Stimulated activated memory B cell treated with anti-CD40 and anti-IgM and Interleukin-4, amounts not matched to agents 10 μg/mL and 1 μg/mL and 100 μg/mL, for 72 hours (primary cell): ENCODE measurements around the gene CIZ1.
"Not testable (repeated sequence)": the region's sequence is repeated elsewhere in the genome, so short reads cannot be mapped to it uniquely, and the experiment has no call there.

ENCODE experiments used
- ATAC-seq: fragments of 150-1000 bp; cut with Tn5 transposase; 2 replicates; pipeline ENCODE4 v1.10.0; 2021
- H3K27ac Mint-ChIP-seq: one replicate; pipeline ENCODE4 v1.8.0; 2022; ENCODE audit warnings: mild to moderate bottlenecking, mixed read lengths
- H3K27me3 Mint-ChIP-seq: one replicate; pipeline ENCODE4 v1.8.0; 2022; ENCODE audit warnings: mixed read lengths
- H3K36me3 Mint-ChIP-seq: one replicate; pipeline ENCODE4 v1.8.0; 2022; ENCODE audit warnings: mixed read lengths
- H3K4me1 Mint-ChIP-seq: one replicate; pipeline ENCODE4 v1.8.0; 2022; ENCODE audit warnings: mixed read lengths
- H3K4me3 Mint-ChIP-seq: one replicate; pipeline ENCODE4 v1.8.0; 2022; ENCODE audit warnings: mild to moderate bottlenecking, moderate library complexity, mixed read lengths
- H3K9me3 Mint-ChIP-seq: one replicate; pipeline ENCODE4 v1.8.0; 2022; ENCODE audit warnings: mixed read lengths

CIZ1 gene

GRCh38 chr9:128182893-128183588, 8.3 kb downstream of the CIZ1 start:
- no peak for ATAC-seq
- Mint-ChIP-seq H3K27ac (no peak overlapping the region), H3K9me3 (no peaks in the 10 kb centered on the region), H3K27me3 (no peaks in the 10 kb centered on the region), H3K36me3 (peaks cover 55% of the 10 kb centered on the region), H3K4me1 (peaks cover 12% of the 10 kb centered on the region), H3K4me3 (no peak overlapping the region)

- peaks cover 52% of the 10 kb centered on the region for H3K36me3 Mint-ChIP-seq
- not testable (repeated sequence) for H3K9me3 Mint-ChIP-seq, H3K27me3 Mint-ChIP-seq, H3K27ac Mint-ChIP-seq, ATAC-seq, H3K4me1 Mint-ChIP-seq, H3K4me3 Mint-ChIP-seq
Measured at GRCh38 chr9:128181480-128181879, 9.9 kb downstream of the CIZ1 start.

DNA sequence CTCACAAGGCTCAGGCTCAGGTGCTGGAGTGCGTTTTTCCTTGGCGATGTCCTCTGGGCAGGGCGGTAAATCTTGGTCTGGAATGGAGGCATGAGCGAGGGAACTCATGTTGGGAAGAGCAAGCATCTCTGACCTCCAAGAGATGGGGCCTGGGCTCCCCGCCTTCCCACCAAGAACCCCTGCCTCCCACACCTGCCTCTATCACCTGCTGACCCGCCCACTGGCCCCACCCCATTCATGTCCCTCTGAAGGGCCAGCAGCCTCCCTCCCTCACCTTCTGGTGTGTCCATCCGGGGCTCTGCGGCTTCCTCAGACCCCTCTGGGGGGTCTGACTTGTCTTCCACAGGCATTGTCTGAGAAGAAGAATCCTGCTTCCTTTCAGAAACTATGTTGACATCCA, 10.9 kb downstream of the CIZ1 start:
- no peak for ATAC-seq

DNA sequence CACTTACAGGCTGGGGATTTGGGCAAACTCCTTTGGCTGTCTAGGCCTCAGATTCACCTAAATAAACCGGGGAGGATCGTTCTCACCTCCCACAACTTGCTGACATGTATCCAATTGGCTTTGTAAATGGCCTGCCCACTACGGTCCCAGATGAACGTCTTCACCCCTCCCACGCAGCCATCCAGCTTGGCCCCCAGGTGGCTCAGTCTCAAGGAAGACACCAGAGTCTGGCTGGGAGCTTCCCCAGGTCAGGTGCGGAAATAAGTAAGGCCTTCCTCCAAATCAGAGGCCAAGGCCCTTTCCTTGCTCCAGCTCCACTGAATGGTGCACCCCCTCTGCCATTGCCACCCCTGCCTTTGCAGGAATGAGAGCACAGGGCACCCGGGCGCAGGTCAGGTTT, 11.4 kb downstream of the CIZ1 start:
- Mint-ChIP-seq H3K36me3 (peaks cover 61% of the 10 kb centered on the region), H3K9me3 (no peaks in the 10 kb centered on the region)
- ATAC-seq: no peak

More for the DNA sequence above, 10.9 kb downstream of the CIZ1 start:
- Mint-ChIP-seq H3K9me3 (no peaks in the 10 kb centered on the region), H3K4me3 (no peak overlapping the region), H3K27ac (no peak overlapping the region), H3K27me3 (no peaks in the 10 kb centered on the region), H3K4me1 (no peaks in the 10 kb centered on the region), H3K36me3 (peaks cover 56% of the 10 kb centered on the region)

DNA sequence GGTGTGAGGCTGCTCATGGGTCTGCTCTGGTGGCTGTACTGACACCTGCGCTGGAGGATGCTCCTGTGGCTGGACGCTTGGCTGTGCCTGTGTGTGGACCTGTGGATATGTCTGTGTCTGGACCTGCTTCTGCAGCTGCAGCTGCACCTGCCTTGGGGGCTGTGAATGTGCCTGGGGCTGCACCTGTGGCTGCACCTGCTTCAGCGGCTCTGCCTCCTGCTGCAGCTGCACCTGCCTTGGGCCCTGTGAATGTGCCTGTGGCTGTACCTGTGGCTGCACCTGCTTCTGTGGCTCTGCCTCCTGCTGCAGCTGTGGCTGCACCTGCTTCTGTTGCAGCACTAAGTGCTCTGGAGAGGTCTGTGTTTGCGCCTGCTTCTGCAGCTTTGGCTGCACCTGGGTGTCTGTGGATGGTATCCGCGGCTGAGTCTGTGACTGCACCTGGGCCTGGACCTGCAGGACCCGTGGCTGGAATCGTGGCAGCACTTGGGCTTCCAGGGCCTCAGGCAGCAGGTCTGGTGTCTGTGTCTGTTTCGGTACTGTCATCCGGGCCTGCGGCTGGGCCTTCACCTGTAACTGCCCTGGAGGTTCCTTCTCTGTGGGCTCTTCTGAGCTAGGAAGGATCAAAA, 12.5 kb downstream of the CIZ1 start:
- Mint-ChIP-seq H3K36me3 (peaks cover 64% of the 10 kb centered on the region), H3K4me1 (no peaks in the 10 kb centered on the region), H3K9me3 (no peaks in the 10 kb centered on the region), H3K4me3 (no peak overlapping the region), H3K27me3 (no peaks in the 10 kb centered on the region), H3K27ac (no peak overlapping the region)
- ATAC-seq: no peak

More for the DNA sequence above, 11.4 kb downstream of the CIZ1 start:
- H3K27me3 Mint-ChIP-seq: no peaks in the 10 kb centered on the region
- no peaks in the 10 kb centered on the region for H3K4me1 Mint-ChIP-seq
- no peak overlapping the region for H3K4me3 Mint-ChIP-seq
- H3K27ac Mint-ChIP-seq: no peak overlapping the region

DNA sequence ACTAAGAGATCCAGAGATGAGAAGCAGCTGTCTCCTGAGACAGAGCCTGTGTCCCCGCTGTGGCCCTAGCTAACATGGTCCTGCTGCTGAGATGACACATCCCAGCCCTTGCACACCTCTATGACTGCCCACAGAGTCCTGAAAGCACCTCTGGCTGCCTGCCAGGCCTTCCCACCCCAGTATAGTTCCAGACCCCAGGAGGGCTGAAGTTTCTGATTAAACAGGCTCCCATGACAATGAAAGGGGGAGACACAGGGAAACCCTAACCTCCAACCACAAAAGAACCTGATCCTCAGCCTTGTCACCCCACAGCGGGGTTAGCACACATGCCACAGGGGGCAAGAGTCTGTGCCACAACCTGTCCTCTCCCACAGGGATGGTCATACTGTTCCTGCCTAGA, 15.6 kb downstream of the CIZ1 start:
- no peak overlapping the region for H3K4me3 Mint-ChIP-seq
- peaks cover 51% of the 10 kb centered on the region for H3K36me3 Mint-ChIP-seq
- H3K4me1 Mint-ChIP-seq: no peaks in the 10 kb centered on the region
- no peak for ATAC-seq
- no peaks in the 10 kb centered on the region for H3K9me3 Mint-ChIP-seq
- no peaks in the 10 kb centered on the region for H3K27me3 Mint-ChIP-seq
- no peak overlapping the region for H3K27ac Mint-ChIP-seq

- Mint-ChIP-seq H3K27me3 (no peaks in the 10 kb centered on the region), H3K4me3 (no peak overlapping the region), H3K36me3 (peaks cover 48% of the 10 kb centered on the region), H3K9me3 (no peaks in the 10 kb centered on the region), H3K27ac (no peak overlapping the region), H3K4me1 (no peaks in the 10 kb centered on the region)
- ATAC-seq: no peak
Measured at GRCh38 chr9:128175102-128175563, 16.2 kb downstream of the CIZ1 start.

GRCh38 chr9:128174062-128174461, 17.3 kb downstream of the CIZ1 start:
- H3K9me3 Mint-ChIP-seq: no peaks in the 10 kb centered on the region
- no peaks in the 10 kb centered on the region for H3K27me3 Mint-ChIP-seq
- ATAC-seq: no peak
- H3K4me3 Mint-ChIP-seq: no peak overlapping the region
- no peaks in the 10 kb centered on the region for H3K4me1 Mint-ChIP-seq
- H3K27ac Mint-ChIP-seq: no peak overlapping the region
- H3K36me3 Mint-ChIP-seq: peaks cover 48% of the 10 kb centered on the region

GRCh38 chr9:128169925-128170324, 21.4 kb downstream of the CIZ1 start:
- Mint-ChIP-seq H3K4me3 (no peak overlapping the region), H3K9me3 (no peaks in the 10 kb centered on the region), H3K36me3 (peaks cover 43% of the 10 kb centered on the region), H3K27me3 (no peaks in the 10 kb centered on the region), H3K27ac (no peak overlapping the region), H3K4me1 (no peaks in the 10 kb centered on the region)
- no peak for ATAC-seq

- Mint-ChIP-seq H3K36me3 (peaks cover 44% of the 10 kb centered on the region), H3K4me1 (no peaks in the 10 kb centered on the region), H3K9me3 (no peaks in the 10 kb centered on the region), H3K27ac (no peak overlapping the region), H3K4me3 (no peak overlapping the region), H3K27me3 (no peaks in the 10 kb centered on the region)
- ATAC-seq: no peak
Measured at GRCh38 chr9:128169492-128169891, 21.9 kb downstream of the CIZ1 start.

DNA sequence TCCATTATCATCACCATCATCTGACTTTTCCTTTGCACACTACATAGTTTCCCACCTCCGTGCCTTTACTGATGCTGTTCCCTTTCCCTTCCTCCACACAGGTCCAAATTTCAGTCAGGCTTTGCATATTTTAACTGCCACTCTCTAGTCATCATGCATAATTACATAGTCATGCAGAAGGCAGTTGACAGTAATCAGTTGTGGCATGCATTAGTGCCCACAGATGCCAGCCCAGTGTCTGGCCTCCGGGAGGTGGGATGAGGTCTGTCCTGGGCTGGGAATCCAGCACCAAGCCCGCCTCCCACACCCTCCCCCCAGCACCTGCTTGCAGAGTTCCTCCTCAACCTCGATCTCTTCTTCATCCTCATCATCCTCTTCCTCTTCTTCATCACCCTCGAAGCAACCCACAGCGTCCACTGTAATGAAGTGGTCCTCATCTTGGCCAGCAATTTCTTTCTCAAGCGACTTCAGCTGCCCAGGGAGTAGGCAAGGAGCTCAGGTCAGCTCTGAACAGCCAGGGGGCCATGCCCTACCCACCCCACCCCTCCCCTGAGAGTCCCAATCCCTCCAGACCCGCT, 22.6 kb downstream of the CIZ1 start:
- Mint-ChIP-seq H3K27ac (no peak overlapping the region), H3K27me3 (no peaks in the 10 kb centered on the region), H3K36me3 (peaks cover 50% of the 10 kb centered on the region), H3K9me3 (no peaks in the 10 kb centered on the region), H3K4me1 (no peaks in the 10 kb centered on the region), H3K4me3 (no peak overlapping the region)
- ATAC-seq: no peak

DNA sequence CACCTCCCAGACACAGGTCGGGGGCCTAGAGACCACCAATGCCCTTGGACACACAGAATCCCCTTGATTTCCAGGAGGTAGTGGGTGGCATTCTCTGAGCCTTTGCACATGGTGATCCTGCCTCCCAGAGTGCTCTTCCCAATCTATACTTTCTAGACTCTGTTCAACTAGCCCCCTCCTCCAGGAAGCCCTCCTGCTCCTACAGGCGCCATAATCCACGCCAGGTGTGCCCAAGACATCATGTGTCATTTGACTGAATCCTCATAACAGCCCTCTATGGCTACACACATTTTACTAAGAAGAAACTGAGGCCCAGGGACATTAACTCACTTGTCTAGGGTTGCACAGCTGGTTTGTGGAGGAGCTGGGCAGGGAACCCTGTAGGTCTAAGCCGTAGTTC, 24.2 kb downstream of the CIZ1 start:
- Mint-ChIP-seq H3K4me1 (peaks cover 4% of the 10 kb centered on the region), H3K9me3 (no peaks in the 10 kb centered on the region), H3K36me3 (peaks cover 56% of the 10 kb centered on the region), H3K27me3 (no peaks in the 10 kb centered on the region), H3K4me3 (no peak overlapping the region), H3K27ac (no peak overlapping the region)
- no peak for ATAC-seq

- Mint-ChIP-seq H3K36me3 (peaks cover 56% of the 10 kb centered on the region), H3K27me3 (no peaks in the 10 kb centered on the region), H3K4me1 (peaks cover 14% of the 10 kb centered on the region), H3K27ac (no peak overlapping the region), H3K4me3 (no peak overlapping the region), H3K9me3 (no peaks in the 10 kb centered on the region)
- ATAC-seq: no peak
Measured at GRCh38 chr9:128166169-128166568, 25.2 kb downstream of the CIZ1 start.

DNA sequence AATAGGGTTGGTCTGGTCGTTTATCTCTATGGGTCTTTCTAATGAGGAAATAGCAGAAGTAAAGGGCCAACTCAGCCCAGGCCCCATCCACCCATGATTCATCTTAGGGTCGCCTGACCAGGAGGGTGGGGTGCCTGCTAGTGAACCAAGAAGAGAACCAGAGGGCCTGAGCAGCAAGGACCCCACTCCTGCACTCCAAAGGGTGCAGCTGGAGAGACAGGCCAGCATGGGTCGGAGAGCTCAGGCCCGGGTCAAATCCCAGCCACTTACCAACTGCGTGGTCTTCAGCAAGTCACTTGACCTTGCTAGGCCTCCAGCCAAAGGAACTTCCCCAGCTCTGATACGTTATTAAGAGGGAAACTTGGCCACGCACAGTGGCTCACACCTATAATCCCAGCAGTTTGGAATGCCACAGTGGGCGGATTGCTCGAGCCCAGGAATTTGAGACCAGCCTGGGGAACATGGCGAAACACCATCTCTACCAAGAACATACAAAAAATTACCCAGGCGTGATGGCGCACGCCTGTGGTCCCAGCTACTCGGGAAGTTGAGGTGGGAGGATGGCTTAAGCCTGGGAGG, 27.0 kb downstream of the CIZ1 start:
- H3K9me3 Mint-ChIP-seq: no peaks in the 10 kb centered on the region
- no peak overlapping the region for H3K4me3 Mint-ChIP-seq
- peaks cover 46% of the 10 kb centered on the region for H3K36me3 Mint-ChIP-seq
- H3K27me3 Mint-ChIP-seq: no peaks in the 10 kb centered on the region
- no peak overlapping the region for H3K27ac Mint-ChIP-seq
- H3K4me1 Mint-ChIP-seq: peaks cover 24% of the 10 kb centered on the region
- ATAC-seq: no peak

DNA sequence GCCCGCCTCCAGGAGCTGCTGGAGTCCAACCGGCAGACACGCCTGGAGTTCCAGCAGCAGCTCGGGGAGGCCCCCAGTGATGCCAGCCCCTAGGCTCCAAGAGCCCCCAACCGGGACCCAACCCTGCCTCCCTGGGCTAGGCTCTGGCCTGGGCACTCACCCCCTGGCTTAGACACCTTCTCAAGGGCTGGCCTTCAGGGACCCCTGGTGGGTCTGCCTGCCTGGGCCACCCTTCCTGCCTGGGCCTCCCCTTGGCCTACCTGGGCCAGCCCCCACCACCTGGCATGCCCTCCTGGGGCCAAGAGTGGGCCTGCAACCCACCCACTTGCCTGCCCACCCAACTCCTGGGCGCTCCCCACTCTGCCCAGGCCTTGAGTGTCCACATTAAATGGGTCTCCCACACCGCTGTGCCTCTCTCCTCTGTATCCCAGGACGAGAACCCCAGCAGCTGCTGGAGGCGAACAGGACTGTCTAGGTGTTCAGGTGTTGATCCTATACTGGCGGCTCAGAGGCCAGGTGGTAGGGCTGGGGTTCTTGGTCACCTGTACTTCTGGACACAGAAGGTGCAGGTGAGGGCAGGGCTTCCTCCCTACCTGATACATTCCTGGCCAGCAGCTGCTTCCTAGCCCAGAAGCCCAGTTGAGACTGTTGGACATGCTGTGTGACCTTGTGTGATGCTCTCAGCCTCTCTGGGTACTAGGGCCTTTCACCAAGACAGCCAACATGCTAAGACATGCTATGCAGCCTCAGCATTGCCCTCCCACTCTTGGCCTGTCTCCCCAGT, 27.7 kb downstream of the CIZ1 start:
- H3K36me3 Mint-ChIP-seq: peaks cover 39% of the 10 kb centered on the region
- no peak overlapping the region for H3K27ac Mint-ChIP-seq
- no peaks in the 10 kb centered on the region for H3K9me3 Mint-ChIP-seq
- no peaks in the 10 kb centered on the region for H3K27me3 Mint-ChIP-seq
- no peak overlapping the region for H3K4me3 Mint-ChIP-seq
- H3K4me1 Mint-ChIP-seq: peaks cover 28% of the 10 kb centered on the region
- no peak for ATAC-seq
